K562 (cell line): ENCODE measurements around the gene PHLDB2. TPM values are rescaled to one million over a fixed set of nuclear protein-coding genes. Genes with fewer than 3 reads are reported as not detected.

Source experiments
- ATAC-seq: fragments of 200-7000 bp; cut with Tn5 transposase; 3 replicates; pipeline ENCODE4 v1.9.1; 2020; ENCODE audit warnings: moderate library complexity
- BruUV-seq: library from RNA; stranded (reverse); fragments of 400-500 nt; replicated peaks from 2 replicates; lab custom pipeline; 2021; lab: Mats Ljungman, UMichigan
- CTCF ChIA-PET: fragments of 300-600 bp; formaldehyde crosslinking; extraction: SDS; loops from one replicate; lab custom pipeline; 2021; ENCODE audit warnings: low intra/inter-chr PET ratio; lab: Yijun Ruan, JAX
- POLR2A ChIA-PET: fragments of 300-600, 350-650 bp; sonication (Branson Sonifier 250); formaldehyde crosslinking; extraction: SDS; loops from one replicate; lab custom pipeline; 2021; ENCODE audit warnings: antibody characterized with exemption, inconsistent platforms; lab: Yijun Ruan, JAX
- DNase-seq, 4 experiments: peaks; one replicate each; pipeline versions ENCODE4 v3.0.0 to v3.0.0-alpha.2; 2011 to 2018; ENCODE audit warnings: low spot score in 3 of 4, mixed read lengths in 3 of 4; ENCODE audit errors: extremely low read depth in 1 of 4
- FAIRE-seq: peaks from 2 replicates; lab custom pipeline; 2011; peaks lifted over from hg19 to GRCh38; lab: Jason Lieb, UNC
- H2AFZ ChIP-seq: 2 replicates; pipeline ENCODE4 v1.6.0; 2011; ENCODE audit warnings: low read depth, low read length, control low read depth, inconsistent platforms
- H3K27ac ChIP-seq: fragments of 200-600 bp; 3 replicates; pipeline ENCODE4 v1.8.0; 2011; ENCODE audit warnings: low read depth, mild to moderate bottlenecking, control low read depth, inconsistent platforms, low read length, moderate library complexity, mixed read lengths; ENCODE audit errors: extremely low read depth
- H3K27me3 ChIP-seq, 2 experiments: fragments of 300-600 bp in 1 of 2; 2 replicates in 1 of 2; 3 replicates in 1 of 2; pipeline versions ENCODE4 v1.6.0 to v1.8.0; 2011; ENCODE audit warnings: inconsistent platforms in 2 of 2, low read length in 2 of 2, mild to moderate bottlenecking in 1 of 2, mixed read lengths in 1 of 2, moderate library complexity in 1 of 2; ENCODE audit not compliant: control insufficient read depth in 2 of 2, insufficient read depth in 2 of 2
- H3K36me3 ChIP-seq: fragments of 300-600 bp; 3 replicates; pipeline ENCODE4 v1.8.0; 2011; ENCODE audit warnings: mild to moderate bottlenecking, low read length, inconsistent platforms; ENCODE audit not compliant: control insufficient read depth, insufficient read depth
- H3K4me1 ChIP-seq, 2 experiments: fragments of 200-600 bp in 1 of 2; replicated peaks in 1 of 2; 2 replicates in 1 of 2; 3 replicates in 1 of 2; pipeline versions ENCODE4 v1.5.1 to v1.8.0; 2011; ENCODE audit warnings: inconsistent platforms in 2 of 2, low read length in 2 of 2, mild to moderate bottlenecking in 1 of 2, mixed read lengths in 1 of 2, moderate library complexity in 1 of 2; ENCODE audit not compliant: control insufficient read depth in 2 of 2, insufficient read depth in 2 of 2
- H3K4me2 ChIP-seq: 2 replicates; pipeline ENCODE4 v1.6.1; 2011; ENCODE audit warnings: low read length, control low read depth, inconsistent platforms, mixed read lengths; ENCODE audit not compliant: insufficient read depth
- H3K4me3 ChIP-seq: fragments of 200-600 bp; sonication (generic), shearing (Covaris generic); 2 replicates; pipeline ENCODE4 v1.5.1; 2016; ENCODE audit warnings: control low read depth, inconsistent platforms
- H3K79me2 ChIP-seq: fragments of 200-600 bp; 3 replicates; pipeline ENCODE4 v1.8.0; 2011; ENCODE audit warnings: low read length, inconsistent platforms; ENCODE audit not compliant: control insufficient read depth, insufficient read depth
- H3K9ac ChIP-seq, 2 experiments: 2 replicates each; pipeline versions ENCODE4 v1.6.0 to v1.6.1; 2011; ENCODE audit warnings: low read depth in 2 of 2, low read length in 2 of 2, control low read depth in 1 of 2, inconsistent platforms in 1 of 2, mild to moderate bottlenecking in 1 of 2, mixed read lengths in 1 of 2; ENCODE audit not compliant: insufficient read depth in 1 of 2
- H3K9me1 ChIP-seq: one replicate; pipeline ENCODE4 v1.6.0; 2011; ENCODE audit warnings: inconsistent platforms, mild to moderate bottlenecking, low read length, moderate library complexity; ENCODE audit not compliant: control insufficient read depth, insufficient read depth
- H3K9me3 ChIP-seq: replicated peaks from 2 replicates; pipeline ENCODE4 v1.5.1; 2011; ENCODE audit warnings: low read depth, low read length, inconsistent platforms; ENCODE audit not compliant: control insufficient read depth, insufficient read depth
- H4K20me1 ChIP-seq: replicated peaks from 2 replicates; pipeline ENCODE4 v1.6.1; 2011; ENCODE audit warnings: low read length, inconsistent platforms, mixed read lengths; ENCODE audit not compliant: control insufficient read depth, insufficient read depth
- GABPA ChIP-seq: fragments of 200-800 bp; sonication (Bioruptor generic); conservative IDR thresholded peaks from 2 replicates; pipeline ENCODE4 v1.6.1; 2016; ENCODE audit warnings: low read depth, missing genetic modification characterization, missing compliant biosample characterization
- MED1 ChIP-seq: sonication (generic); formaldehyde crosslinking; IDR thresholded peaks from 2 replicates; pipeline ENCODE4 v1.8.1; 2023; ENCODE audit warnings: missing genetic modification reagents, borderline replicate concordance
- PRMT5 ChIP-seq: sonication (generic); formaldehyde crosslinking; IDR thresholded peaks from 2 replicates; pipeline ENCODE4 v1.5.0; 2020; ENCODE audit warnings: missing genetic modification reagents
- SIN3B ChIP-seq: fragments of 450-650 bp; IDR thresholded peaks from 2 replicates; pipeline ENCODE4 v1.6.1; 2017; ENCODE audit warnings: low read depth, mild to moderate bottlenecking, moderate library complexity
- ZNF165 ChIP-seq: fragments of 250-450 bp; sonication (Bioruptor Pico); IDR thresholded peaks from 2 replicates; pipeline ENCODE4 v1.4.0; 2020; ENCODE audit warnings: borderline replicate concordance
- WGBS: fragments of 100-300 bp; shearing (Covaris generic); methylation state at CpG from one replicate; pipeline ENCODE4 v1.1.6; 2016; ENCODE audit warnings: low coverage, mixed read lengths; ENCODE audit not compliant: insufficient coverage; ENCODE audit errors: missing lambda C conversion rate; 5-methylcytosine and 5-hydroxymethylcytosine counted together
- in situ Hi-C: fragments of 300-500 bp; cut with MboI; formaldehyde crosslinking; loops from 4 replicates; pipeline ENCODE4 v1.15.0; 2018; ENCODE audit warnings: inconsistent platforms, mixed read lengths
- intact Hi-C: fragments of 100-400 bp; cut with micrococcal nuclease; formaldehyde crosslinking; loops from 2 replicates; pipeline ENCODE4 v1.14.2; 2022
- polyA plus RNA-seq, 8 experiments: library from polyadenylated mRNA; depleted of rRNA in 4 of 8; stranded (reverse) in 5 of 8; unstranded in 3 of 8; fragments of >200 nt; fragmentation: Nextera tagmentation in 2 of 8; fragmentation: Illumina TruSeq in 1 of 8; extraction: Ambion mirVana in 2 of 8; extraction: Trizol in 1 of 8; gene quantifications; 2 replicates each; pipeline versions ENCODE4 v1.2.1 to v1.2.3, GENCODE V29; 2011 to 2014; ENCODE audit warnings: inconsistent platforms in 1 of 8, missing spikeins in 1 of 8
- total RNA-seq, 7 experiments: library from RNA; depleted of rRNA in 6 of 7; stranded (reverse); fragments of >200 nt in 6 of 7; fragmentation: Illumina TruSeq in 2 of 7; extraction: Trizol in 2 of 7; gene quantifications; 2 replicates each; pipeline versions ENCODE4 v1.2.1 to v1.2.3, GENCODE V29; 2011 to 2021; ENCODE audit warnings: low replicate concordance in 1 of 7
- TF ChIP-seq, protein P1 (sequence below): sonication (generic); formaldehyde crosslinking; IDR thresholded peaks from 2 replicates; pipeline ENCODE4 v1.9.0; 2022; ENCODE audit warnings: mild to moderate bottlenecking, missing genetic modification reagents

PHLDB2 gene
- total and polyA plus RNA-seq, 9 of the 15 experiments (the other 6 are each of a cell fraction or from before 2014, with no cell fraction given) = 0.04 TPM; not detected in 8

- Histone ChIP-seq H3K27ac (no peak overlapping the region), H3K9me3 (no peaks in the 10 kb centered on the region), H3K9ac (no peak overlapping the region), H3K36me3 (no peaks in the 10 kb centered on the region), H3K79me2 (no peaks in the 10 kb centered on the region), H3K4me2 (no peak overlapping the region), H3K9me1 (no peaks in the 10 kb centered on the region), H2AFZ (no peak overlapping the region), H3K27me3 (peaks cover 0 to 9% of the 10 kb centered on the region in 2 experiments; a peak in 3 of 5 replicates), H4K20me1 (no peaks in the 10 kb centered on the region), H3K4me3 (no peak overlapping the region), H3K4me1 (peaks cover 0 to 7% of the 10 kb centered on the region in 2 experiments; a peak in 1 of 5 replicates)
- ChIA-PET CTCF (no interaction called here), POLR2A (interaction anchor here (0.6 kb wide), 1 partner anchor 816 kb away, joined by 3 read pairs; no protein-coding TSS in a partner anchor)
- 1% methylated on average over 33 of the region's 35 CpGs for WGBS
- FAIRE-seq (no peak), ATAC-seq (peak; percentile 58; the same call in 2 of the 3 replicates), DNase-seq (peak in 2 of 4 experiments; percentile 9 to 12)
- no peak for TF ChIP-seq SIN3B
- no peak for TF ChIP-seq ZNF165 (CRISPR knock-in tag)
- TF ChIP-seq PRMT5 = no peak
- no peak for TF ChIP-seq GABPA (tag)
- TF ChIP-seq, protein P1, sequence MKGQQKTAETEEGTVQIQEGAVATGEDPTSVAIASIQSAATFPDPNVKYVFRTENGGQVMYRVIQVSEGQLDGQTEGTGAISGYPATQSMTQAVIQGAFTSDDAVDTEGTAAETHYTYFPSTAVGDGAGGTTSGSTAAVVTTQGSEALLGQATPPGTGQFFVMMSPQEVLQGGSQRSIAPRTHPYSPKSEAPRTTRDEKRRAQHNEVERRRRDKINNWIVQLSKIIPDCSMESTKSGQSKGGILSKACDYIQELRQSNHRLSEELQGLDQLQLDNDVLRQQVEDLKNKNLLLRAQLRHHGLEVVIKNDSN (CRISPR knock-in tag) = no peak
- no peak for TF ChIP-seq MED1
- intact Hi-C loops = no loop called here
- in situ Hi-C loops = no loop called here
- no TSS peak for BruUV-seq
Observed at GRCh38 chr3:111859974-111860859, 1.2 kb downstream of the PHLDB2 start.
